ENCODE measurements around the gene TTYH2. TPM values are rescaled to one million over a fixed set of nuclear protein-coding genes. Genes with fewer than 3 reads are reported as not detected.

Gene TTYH2
- total RNA-seq, 1 donor from 2014 or later: 6.8 TPM

GRCh38 chr17:74170924-74171323 lies 42.4 kb upstream of the TTYH2 start:
- Mint-ChIP-seq H3K36me3 (ENCODE audit: low read depth, unreplicated experiment) (peaks cover 4% of the 10 kb centered on the region), H3K27ac (ENCODE audit: unreplicated experiment) (no peak overlapping the region), H3K9me3 (ENCODE audit: unreplicated experiment) (no peaks in the 10 kb centered on the region), H3K4me1 (ENCODE audit: unreplicated experiment) (no peaks in the 10 kb centered on the region), H3K4me3 (ENCODE audit: unreplicated experiment) (no peak overlapping the region), H3K27me3 (ENCODE audit: unreplicated experiment) (peaks cover 2% of the 10 kb centered on the region)
- TF ChIP-seq CTCF (IDR thresholded peaks at IDR 0.05; ENCODE audit: unreplicated experiment): no peak
- no peak for DNase-seq (ENCODE audit: low spot score)

GRCh38 chr17:74172700-74173099 lies 40.7 kb upstream of the TTYH2 start:
- no peak for TF ChIP-seq CTCF (IDR thresholded peaks at IDR 0.05; ENCODE audit: unreplicated experiment)
- H3K36me3 Mint-ChIP-seq (ENCODE audit: low read depth, unreplicated experiment): peaks cover 4% of the 10 kb centered on the region
- H3K27me3 Mint-ChIP-seq (ENCODE audit: unreplicated experiment): peaks cover 1% of the 10 kb centered on the region
- no peak overlapping the region for H3K4me3 Mint-ChIP-seq (ENCODE audit: unreplicated experiment)
- H3K27ac Mint-ChIP-seq (ENCODE audit: unreplicated experiment): no peak overlapping the region
- H3K4me1 Mint-ChIP-seq (ENCODE audit: unreplicated experiment): no peaks in the 10 kb centered on the region
- no peak for DNase-seq (ENCODE audit: low spot score)
- H3K9me3 Mint-ChIP-seq (ENCODE audit: unreplicated experiment): no peaks in the 10 kb centered on the region

- DNase-seq (ENCODE audit: low spot score): peak; percentile 82
- Mint-ChIP-seq H3K36me3 (ENCODE audit: low read depth, unreplicated experiment) (no peaks in the 10 kb centered on the region), H3K27me3 (ENCODE audit: unreplicated experiment) (no peaks in the 10 kb centered on the region), H3K9me3 (ENCODE audit: unreplicated experiment) (no peaks in the 10 kb centered on the region), H3K27ac (ENCODE audit: unreplicated experiment) (no peak overlapping the region), H3K4me1 (ENCODE audit: unreplicated experiment) (no peaks in the 10 kb centered on the region), H3K4me3 (ENCODE audit: unreplicated experiment) (no peak overlapping the region)
- peak; percentile 57 for TF ChIP-seq CTCF (IDR thresholded peaks at IDR 0.05; ENCODE audit: unreplicated experiment)
Observed at GRCh38 chr17:74176546-74177001, 36.8 kb upstream of the TTYH2 start.

GRCh38 chr17:74177018-74177450 lies 36.3 kb upstream of the TTYH2 start:
- no peaks in the 10 kb centered on the region for H3K36me3 Mint-ChIP-seq (ENCODE audit: low read depth, unreplicated experiment)
- no peaks in the 10 kb centered on the region for H3K27me3 Mint-ChIP-seq (ENCODE audit: unreplicated experiment)
- no peaks in the 10 kb centered on the region for H3K4me1 Mint-ChIP-seq (ENCODE audit: unreplicated experiment)
- H3K4me3 Mint-ChIP-seq (ENCODE audit: unreplicated experiment): no peak overlapping the region
- no peak overlapping the region for H3K27ac Mint-ChIP-seq (ENCODE audit: unreplicated experiment)
- TF ChIP-seq CTCF (IDR thresholded peaks at IDR 0.05; ENCODE audit: unreplicated experiment): peak; percentile 8
- H3K9me3 Mint-ChIP-seq (ENCODE audit: unreplicated experiment): no peaks in the 10 kb centered on the region
- no peak for DNase-seq (ENCODE audit: low spot score)

GRCh38 chr17:74179576-74179975 lies 33.8 kb upstream of the TTYH2 start:
- Mint-ChIP-seq H3K36me3 (ENCODE audit: low read depth, unreplicated experiment) (no peaks in the 10 kb centered on the region), H3K27ac (ENCODE audit: unreplicated experiment) (no peak overlapping the region), H3K9me3 (ENCODE audit: unreplicated experiment) (no peaks in the 10 kb centered on the region), H3K4me3 (ENCODE audit: unreplicated experiment) (no peak overlapping the region), H3K4me1 (ENCODE audit: unreplicated experiment) (no peaks in the 10 kb centered on the region), H3K27me3 (ENCODE audit: unreplicated experiment) (peaks cover 2% of the 10 kb centered on the region)
- DNase-seq (ENCODE audit: low spot score): no peak
- no peak for TF ChIP-seq CTCF (IDR thresholded peaks at IDR 0.05; ENCODE audit: unreplicated experiment)
